SHP77 treated with DMSO at 0.1 percent for 48 hours (cell line): ENCODE results near the gene PASK.

Experiments used
- DNase-seq: peaks from one replicate; lab custom pipeline; 2025; lab: John Stamatoyannopoulos, UW

Gene PASK

DNA sequence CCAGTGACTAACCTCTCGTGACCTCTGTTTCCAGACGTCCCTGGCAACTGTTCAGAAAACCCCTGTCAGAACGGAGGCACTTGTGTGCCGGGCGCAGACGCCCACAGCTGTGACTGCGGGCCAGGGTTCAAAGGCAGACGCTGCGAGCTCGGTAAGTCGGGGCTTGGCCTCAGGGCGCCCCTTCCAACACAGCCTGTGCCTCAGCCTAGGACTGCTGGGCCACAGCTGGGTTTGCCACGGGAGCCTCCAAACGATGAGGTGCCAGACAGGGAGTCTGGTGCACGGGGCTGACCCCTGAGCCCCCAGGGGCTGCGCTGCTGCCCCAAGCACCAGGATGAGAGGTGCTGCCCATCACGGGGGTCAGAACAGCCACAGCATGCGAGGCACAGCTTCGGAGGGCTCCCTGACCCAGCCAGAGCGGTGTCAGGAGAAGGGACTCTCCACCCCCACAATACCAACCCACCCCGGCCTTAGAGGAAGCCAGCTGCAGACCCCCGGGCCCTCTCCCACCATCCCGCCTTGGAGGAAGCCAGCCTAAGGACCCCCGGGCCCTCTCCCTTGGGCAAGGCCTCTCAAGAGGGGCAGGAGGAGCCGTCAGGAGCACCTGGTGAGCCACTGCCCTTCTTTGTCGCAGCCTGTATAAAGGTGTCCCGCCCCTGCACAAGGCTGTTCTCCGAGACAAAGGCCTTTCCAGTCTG lies 67.5 kb downstream of the PASK start:
- no peak for DNase-seq

DNA sequence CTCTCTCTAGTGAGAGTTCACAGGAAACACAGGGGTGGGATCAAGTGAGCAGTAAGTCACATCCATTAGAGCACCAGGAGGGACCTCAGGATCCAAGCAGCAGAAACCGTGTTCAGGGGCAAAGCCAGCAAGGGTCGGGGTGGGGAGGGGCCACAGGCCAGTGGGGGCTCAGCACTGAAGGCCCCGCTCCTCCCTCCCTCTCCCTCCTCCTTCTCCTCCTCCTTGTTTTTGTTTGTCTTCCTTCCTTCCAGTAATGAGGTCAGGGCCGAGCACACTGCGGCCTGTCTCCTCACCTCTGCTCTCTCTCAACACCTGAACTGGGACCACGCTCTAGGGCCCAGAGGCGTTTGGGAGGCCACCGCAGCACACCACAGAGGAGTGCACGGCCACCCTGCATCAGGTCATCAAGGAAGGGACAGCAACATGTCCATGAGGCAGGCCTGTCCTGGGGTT lies 68.1 kb downstream of the PASK start:
- DNase-seq = no peak

DNA sequence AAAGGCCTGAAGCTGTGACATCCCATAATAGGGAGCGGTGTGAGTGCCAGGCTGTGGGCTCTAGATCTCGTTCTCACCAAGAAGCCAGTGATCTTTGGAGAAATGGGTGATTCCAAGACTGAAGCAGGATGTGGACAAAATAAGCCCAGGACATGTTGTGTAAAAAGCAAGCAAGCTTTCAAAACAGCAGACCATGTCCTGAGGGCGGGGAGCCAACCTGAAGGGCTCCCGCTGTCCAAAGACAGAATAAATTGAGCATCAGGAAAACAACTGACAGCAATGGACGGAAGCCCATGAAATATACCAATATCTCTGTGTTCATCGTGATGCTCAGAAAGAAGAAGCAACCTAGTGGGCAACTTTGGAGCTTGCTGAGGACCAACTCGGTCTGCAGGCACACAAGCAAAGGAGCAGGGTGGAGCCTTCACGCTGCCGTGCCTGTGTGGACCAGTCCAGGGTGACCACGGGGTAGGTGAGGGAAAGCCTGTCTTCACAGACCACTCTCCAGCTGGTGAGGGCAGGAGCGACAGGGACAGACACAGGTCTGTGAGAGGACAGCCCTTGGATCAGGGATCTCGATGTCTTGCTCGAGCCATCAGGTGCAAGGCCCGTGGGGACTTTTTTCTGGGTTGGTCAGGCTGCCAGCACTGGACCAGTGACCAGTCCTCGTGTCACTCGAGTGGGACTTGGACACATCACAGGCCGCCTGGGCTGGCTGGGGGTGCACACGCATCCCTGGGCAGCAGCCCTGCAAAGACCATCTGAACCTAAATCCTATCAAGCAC lies 68.7 kb downstream of the PASK start:
- no peak for DNase-seq

DNA sequence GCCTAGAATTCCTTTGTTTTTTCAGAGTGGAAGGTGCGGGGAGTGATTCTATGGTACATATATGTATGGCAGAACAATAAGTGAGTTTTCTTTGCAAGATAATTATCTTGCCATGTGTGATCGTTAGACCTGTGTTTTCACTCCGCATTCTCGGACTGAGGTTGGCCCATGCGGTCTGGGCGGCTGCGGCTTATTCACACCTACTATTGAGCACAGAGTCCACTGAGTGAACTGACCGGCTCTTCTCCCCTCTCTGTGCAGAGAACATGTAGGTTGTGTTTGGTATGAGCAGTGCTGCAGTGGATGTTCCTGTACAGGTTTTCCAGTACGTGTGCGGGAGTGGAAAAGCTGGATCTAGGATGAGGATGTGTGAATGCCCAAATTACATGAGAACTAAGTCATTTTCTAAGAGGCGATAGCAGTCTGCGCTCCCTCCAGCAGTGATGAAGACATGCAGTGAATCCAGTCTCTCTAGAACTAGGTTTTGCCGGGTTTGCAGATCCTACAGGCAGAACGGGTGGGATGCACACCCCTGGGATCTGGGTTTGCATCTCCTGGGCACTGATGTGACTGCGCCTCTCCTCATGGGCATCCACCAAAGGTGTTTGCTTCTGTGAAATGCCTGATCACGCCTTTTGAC lies 74.3 kb downstream of the PASK start:
- DNase-seq = no peak

DNA sequence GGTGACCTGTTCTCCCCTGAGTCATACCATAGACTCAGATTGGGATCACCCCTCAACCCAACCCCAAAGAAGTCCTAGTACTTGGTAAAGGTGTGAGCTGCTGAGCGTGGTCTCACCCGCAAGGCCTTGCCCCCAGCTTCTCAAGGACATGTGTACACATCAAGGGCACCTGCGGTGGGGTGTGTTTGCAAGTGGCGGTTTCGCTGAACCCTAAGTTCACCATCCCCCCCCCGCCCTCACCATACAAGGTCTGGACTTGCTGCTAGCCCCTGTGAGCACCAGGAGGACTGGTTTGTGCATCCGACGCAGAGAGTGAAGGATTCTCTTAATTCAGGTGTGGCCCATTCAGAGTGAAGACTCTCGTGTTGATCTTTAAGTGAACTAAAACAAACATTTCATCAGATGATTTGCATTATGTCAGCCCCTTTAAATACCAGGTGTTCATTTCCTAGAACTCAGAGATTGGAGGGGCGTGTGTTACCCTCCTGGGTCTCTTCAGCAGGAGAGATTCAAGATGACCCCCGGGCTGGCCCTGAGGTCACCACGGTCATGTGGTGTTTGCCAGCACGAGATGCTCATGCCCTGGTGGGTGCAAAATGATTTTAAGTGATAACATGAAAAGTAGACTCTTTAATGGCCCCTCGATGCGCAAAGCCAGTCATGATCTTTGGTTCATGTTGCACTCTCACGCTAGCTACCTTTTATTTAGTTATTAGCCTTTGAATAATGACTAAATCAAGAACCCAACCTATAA lies 75.0 kb downstream of the PASK start:
- no peak for DNase-seq

DNA sequence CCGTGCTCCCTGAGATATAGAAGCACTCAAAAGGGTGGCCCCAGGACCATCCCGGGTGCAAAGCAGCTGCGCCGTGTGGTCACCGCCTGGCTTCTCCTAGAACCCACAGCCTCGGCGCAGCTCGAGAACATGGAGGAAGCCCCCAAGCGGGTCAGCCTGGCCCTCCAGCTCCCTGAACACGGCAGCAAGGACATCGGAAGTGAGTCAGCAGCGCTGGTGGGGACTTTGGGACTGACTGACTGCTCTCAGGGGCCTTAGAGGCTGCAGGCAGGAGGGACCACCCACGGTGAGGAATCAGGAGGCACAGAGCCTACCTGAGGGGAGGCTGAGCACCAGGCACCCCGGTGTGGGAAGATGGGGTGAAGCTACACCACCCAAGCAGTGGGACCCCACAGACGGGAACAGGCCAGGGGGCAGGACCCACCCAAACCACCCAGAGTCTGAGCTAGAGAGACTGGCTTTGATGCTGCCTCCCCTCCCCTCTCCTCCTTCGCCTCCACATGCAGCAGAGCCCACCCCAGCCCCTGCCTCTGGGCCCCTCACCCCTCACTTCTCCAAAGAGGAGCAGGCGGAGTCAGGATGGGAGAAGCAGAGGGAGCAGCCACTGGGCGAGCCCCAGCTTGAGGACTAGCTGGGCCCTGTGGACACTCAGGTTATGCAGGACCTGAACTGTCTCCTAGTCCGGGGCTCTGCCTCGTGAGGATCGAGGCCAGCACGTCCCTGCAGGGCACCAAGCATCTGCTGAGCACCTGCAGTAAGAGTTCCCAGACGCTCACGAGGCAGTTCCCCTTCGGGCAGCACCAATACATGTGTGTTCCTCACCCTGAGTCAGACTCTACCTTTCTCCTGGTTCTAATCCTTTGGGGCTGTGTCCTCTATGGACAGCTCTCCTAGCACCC lies 75.9 kb downstream of the PASK start:
- DNase-seq = no peak

DNA sequence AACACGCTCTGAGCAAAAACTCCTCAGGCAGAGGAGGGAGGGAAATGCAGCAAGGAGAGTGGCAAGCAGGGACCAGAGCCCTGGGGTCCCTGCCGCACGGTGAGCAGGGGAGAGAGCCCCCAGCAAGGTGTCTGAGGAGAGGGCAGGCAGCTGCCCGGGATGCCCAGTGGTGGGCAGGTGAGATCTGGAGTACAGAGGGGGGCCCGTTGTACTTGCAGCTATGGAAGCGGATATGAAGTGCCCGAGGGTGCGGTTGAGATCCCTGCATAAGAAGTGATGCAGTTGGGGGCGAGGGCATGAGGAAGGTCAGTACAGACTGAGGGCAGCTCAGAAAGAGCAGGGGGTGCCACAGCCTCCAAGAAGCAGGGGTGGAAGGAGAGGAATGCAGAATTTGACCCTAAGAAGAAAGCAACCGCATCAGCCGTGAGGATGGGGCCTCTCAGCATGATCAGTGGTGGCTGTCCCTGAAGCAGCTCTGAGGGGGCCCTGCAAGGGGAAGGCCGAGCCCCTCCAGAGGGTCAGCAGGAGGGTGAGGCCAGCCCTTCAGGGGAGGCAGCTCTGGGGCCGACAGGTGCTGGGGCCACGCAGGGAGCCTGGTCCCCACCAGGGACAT lies 76.6 kb downstream of the PASK start:
- no peak for DNase-seq

DNA sequence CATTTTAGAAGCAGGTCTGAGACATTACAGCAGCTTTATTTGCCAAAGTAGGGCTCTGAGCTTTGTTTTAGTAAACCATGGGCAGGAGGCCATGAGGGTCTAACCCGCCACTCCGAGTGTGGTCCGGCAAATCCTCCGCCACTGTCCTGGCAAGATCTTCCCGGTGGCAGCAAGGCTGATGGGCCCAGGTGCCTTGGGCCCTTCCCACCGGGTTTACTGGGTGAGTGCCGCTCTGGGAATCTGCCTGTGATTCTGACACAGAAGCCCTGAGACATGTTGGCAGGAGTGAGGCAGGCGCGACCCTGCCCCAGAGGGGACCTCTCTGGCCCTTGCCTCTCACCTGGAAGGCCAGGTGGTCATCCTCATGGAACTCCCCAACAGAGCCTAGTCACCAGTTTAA lies 77.1 kb downstream of the PASK start:
- no peak for DNase-seq

DNA sequence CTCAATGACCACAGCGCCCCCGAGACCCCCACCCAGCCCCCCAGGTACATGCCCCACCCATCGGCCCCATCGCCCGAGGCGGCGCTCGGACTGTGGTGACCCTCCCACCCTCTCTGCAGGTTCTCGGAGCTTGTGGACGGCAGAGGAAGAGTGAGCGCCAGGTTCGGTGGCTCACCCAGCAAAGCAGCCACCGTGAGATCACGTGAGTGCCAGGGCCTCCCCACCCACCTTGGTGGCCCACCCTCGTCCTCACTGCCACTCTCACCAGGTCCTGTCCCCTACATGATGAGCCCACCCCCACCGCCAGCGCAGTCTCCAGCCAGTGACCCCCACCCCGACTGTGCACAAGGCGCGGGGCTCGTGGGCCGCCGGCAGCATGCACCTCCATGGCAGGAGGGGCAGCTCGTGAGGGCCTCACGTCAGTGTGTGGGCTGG lies 77.6 kb downstream of the PASK start:
- DNase-seq = no peak

DNA sequence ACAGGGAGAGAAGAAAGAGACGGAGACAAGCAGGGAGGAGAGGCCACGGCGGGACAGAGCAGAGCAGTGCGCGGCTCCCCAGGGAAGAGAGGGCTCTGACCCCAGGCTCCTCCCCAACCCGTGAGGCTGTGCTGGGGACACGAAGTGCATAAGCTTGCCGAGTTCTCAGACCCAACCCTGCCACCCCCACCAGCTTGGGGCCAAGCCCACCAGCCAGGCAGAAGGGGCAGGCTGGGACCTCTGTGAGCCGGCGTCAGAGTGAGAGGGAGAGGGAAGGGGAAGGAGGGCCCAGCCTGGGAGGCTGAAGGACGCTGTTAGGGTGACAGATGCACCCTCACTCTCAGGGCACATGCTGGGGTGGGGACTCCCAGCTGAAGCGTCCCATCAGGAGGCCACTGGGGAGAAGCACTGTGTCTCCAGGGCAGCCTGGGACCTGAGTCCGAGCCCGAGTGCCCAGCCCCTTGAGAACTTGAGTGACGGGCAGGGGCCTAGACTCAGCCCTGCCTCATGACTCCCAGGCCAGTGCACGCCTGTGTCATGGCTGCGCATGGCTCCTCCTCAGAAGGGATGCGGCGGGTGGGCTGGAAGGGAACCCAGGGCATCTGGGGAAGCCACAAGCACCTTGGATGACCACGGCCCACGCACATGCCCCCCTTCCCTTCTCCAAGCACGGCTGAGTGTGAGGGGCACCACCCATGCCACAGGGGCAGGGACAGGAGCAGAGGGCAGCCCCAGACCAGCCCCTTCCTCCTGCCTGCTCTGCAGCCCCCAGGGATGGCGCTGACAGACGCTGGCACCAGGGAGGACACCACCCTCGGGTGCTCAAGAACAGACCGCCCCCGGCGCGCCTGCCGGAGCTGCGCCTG lies 78.2 kb downstream of the PASK start:
- no peak for DNase-seq

DNA sequence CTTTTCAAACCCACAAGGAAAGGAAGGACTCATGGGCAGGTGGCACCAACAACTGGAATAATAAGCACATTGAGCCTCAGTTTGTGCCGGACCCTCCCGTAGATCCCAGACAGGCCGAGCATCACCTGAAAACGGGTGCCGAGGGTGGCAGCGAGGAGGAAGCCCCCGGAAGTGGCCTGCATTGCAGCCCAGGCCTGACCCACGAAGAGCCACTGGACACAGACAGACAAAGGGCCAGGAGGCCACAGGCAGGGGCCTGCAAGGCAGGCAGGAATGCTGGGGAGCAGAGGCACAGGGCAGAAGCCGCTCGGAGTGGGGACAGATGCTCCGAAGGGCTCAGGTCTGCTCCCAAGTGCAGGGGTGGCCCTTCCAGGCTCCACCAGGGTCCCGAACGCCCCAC lies 78.9 kb downstream of the PASK start:
- DNase-seq = no peak

DNA sequence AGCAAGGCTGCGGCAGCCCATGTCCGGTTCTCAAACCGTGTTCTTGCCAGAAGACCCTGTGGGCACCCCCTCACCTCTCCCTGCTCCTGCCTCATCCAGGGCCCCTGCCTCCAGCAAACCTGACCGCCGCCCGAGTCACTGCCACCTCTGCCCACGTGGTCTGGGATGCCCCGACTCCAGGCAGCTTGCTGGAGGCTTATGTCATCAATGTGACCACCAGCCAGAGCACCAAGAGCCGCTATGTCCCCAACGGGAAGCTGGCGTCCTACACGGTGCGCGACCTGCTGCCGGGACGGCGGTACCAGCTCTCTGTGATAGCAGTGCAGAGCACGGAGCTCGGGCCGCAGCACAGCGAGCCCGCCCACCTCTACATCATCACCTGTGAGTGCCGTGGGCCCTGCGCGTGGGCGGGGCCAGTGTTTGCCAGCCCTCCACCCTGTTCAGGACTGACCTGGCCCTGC lies 79.4 kb downstream of the PASK start:
- no peak for DNase-seq

DNA sequence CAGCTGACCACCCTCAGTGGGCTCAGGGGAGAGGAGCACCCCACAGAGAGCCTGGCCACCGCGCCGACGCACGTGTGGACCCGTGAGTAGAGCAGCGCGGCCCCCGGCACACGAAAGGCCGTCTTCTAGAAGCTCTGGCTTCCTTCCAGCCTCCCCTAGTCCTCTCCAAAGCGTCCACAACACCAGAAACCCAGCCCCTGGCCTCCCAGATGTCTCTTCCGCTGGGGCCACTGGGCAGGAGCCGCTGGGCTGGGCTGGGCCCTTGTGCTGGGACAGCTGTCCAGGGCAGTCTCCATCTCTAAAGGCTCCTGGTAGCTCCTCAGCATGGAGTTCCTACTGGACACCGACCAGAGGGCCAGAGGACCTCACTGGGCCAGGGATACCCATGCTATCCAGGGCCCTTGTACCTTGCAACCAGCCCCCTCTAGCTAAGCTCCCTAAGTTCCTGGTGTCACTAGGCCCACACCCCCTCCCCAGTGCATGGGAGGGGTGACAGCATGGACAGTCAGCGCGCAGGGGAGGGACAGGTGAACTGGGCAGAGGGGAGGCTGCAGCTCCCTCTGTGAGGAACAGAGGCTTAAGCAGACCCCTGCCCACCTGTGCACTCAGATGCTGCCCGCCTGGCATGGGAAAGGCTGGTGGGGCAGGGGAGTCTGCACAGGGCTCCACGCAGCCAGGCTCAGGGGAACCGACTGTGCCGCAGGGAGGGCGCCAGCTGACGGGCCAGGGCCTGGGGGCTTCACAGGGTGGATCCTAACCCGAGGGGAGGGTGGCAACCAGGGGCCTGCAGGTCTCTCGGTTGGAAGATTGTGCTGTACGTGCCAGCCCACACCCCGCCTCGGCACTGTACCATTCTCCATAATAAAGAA lies 80.1 kb downstream of the PASK start:
- DNase-seq = no peak

DNA sequence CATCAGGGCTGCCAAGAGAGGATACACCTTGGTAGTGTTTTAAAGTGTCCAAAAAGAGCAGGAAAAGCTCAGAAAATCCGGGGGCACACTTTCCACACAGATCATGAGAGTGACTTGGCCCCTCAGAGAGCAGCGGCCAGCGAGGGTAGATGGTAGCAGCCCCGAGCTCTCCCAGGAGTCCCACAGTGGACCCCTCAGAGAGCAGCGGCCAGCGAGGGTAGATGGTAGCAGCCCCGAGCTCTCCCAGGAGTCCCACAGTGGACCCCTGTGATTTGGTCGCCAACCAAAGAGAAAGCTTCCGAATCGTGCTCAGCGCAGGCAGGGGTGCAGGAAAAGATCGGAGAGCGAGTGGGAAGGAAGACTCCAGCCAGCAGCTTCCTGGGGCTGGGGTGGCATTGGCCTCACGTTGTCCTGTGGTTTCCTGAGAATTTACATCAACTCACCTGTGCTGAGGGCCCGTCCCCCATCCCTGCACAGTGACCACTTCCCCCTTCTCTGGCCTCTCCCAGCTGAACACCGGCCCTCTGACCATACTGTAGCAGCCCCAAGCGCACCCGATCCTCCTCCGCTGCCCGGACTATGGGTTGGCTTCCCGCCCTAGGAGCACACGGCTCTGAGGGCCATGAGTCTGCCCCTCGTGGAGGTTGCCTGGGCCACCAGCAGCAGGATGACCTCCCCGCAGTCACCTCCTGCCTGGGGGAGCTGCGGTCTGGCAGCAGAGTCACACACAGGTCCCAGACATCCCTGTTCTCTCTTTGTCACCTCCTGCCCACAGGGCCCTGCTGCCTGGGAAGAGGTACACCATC lies 80.9 kb downstream of the PASK start:
- no peak for DNase-seq

DNA sequence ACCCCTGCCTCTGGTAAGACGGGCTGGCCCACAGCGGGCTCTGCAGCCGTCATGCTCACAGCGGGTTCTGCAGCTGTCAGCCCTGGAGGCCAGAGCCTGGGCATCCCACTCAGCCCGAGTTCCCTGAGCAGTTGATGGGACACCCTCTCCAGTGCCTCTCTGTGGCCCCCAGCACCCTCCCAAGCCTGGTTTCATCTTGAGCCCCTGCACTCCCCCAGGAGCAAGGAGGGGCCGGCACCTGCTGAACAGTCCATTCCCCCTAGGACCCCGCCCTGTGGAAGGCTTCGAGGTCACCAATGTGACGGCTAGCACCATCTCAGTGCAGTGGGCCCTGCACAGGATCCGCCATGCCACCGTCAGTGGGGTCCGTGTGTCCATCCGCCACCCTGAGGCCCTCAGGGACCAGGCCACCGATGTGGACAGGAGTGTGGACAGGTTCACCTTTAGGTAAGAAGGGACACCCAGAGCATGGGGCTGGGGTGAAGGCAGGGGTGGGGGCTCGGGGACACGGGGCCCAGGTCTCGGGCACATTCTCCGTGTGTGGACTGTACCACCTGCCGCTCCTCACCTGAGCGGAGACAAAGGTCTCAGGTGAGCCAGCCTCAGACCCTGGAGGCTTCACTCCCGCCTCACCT lies 81.7 kb downstream of the PASK start:
- DNase-seq = no peak

DNA sequence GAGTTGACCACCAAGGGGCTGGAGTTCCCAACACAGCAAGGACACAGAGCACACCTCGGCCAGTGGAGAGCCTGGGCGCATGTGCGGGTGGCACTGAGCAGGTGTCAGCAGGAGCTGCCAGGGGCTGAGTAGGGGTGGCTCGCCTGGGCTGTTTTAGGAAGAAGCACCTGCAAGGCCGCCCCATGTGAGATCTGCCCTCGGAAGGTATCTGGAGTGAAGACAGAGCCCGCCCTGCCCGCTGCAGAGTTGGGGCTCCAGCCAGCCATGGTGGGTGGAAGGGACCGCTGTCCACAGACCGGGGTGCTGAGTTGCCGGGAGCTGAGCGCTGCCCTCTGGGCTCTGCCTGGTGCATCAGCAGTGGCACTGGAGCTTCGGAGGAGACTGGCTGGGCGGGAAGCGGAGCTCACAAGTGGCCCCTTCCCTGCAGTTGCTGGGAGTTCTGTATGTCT lies 82.4 kb downstream of the PASK start:
- no peak for DNase-seq

DNA sequence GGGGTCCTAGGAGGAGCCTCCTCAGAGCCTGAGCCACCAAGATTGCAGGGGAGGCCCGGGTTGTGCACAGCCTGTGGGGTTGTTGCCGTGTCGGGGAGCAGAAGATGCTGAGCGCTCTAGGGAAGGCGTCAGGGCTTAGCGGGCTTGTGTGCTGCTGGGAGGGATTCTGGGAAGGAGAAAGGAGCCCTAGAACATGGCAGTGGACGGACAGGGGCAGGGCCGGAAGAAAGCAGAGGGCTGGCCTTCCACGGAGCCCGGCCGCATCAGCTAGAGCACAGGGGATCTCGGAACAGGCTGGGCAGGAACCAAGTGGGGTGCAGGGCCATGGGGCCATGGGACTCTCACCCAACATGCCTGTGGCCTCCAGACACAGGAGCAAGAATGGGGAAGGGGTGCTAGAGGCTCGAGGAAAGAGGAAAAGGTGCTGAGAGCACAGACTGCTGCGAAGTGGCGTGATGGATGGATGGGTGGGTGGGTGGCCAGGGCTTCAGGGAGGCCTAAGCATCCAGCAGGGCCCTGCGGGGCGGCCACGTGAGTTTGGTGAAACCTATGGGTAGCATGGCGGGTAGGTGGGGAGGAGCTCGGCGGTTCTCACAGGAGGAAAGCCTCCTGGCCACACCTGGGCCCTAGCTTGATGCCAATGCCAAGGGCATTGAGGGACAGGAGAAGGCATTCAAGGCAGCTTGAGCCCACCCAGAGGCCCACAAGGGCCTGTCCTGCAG lies 82.9 kb downstream of the PASK start:
- DNase-seq = no peak
